CD8-positive, alpha-beta memory T cell (primary cell): ENCODE measurements around the gene SPTBN4. TPM values are rescaled to one million over a fixed set of nuclear protein-coding genes. Genes with fewer than 3 reads are reported as not detected.
"Not testable (repeated sequence)": the region's sequence is repeated elsewhere in the genome, so short reads cannot be mapped to it uniquely, and the experiment has no call there.

Source experiments
- CTCF ChIA-PET: fragments of 350-600 bp; sonication (Branson Sonifier 250); formaldehyde crosslinking; loops from one replicate; lab custom pipeline; 2021; ENCODE audit warnings: antibody characterized with exemption; lab: Charles Lee
- POLR2A ChIA-PET: fragments of 350-600 bp; sonication (Branson Sonifier 250); formaldehyde crosslinking; loops from one replicate; lab custom pipeline; 2021; ENCODE audit warnings: antibody characterized with exemption; lab: Charles Lee
- DNase-seq, 5 donors: peaks; one replicate each; pipeline versions ENCODE4 v3.0.0 to v3.0.0-alpha.2; 2020 to 2022; ENCODE audit warnings: mixed read lengths in 1 of 5
- H3K27ac ChIP-seq: one replicate; pipeline ENCODE4 v1.7.0; 2013; ENCODE audit warnings: low read depth, mild to moderate bottlenecking, low read length, moderate library complexity
- H3K27me3 ChIP-seq: 2 replicates; pipeline ENCODE4 v1.7.0; 2013; ENCODE audit warnings: low read length, mild to moderate bottlenecking; ENCODE audit not compliant: insufficient read depth, poor library complexity, severe bottlenecking
- H3K36me3 ChIP-seq: 2 replicates; pipeline ENCODE4 v1.7.0; 2013; ENCODE audit warnings: mild to moderate bottlenecking, low read length, moderate library complexity; ENCODE audit not compliant: insufficient read depth
- H3K4me1 ChIP-seq: 2 replicates; pipeline ENCODE4 v1.7.0; 2013; ENCODE audit warnings: mild to moderate bottlenecking, low read length, moderate library complexity; ENCODE audit not compliant: insufficient read depth
- H3K4me3 ChIP-seq: 2 replicates; pipeline ENCODE4 v1.7.0; 2013; ENCODE audit warnings: mild to moderate bottlenecking, low read length
- H3K9me3 ChIP-seq: 2 replicates; pipeline ENCODE4 v1.7.0; 2013; ENCODE audit warnings: mild to moderate bottlenecking, low read length
- H3K27ac Mint-ChIP-seq, 8 donors: one replicate each; pipeline ENCODE4 v1.8.0; 2020 to 2021; ENCODE audit warnings: mixed read lengths in 8 of 8, mild to moderate bottlenecking in 6 of 8, inconsistent platforms in 3 of 8, moderate library complexity in 3 of 8
- H3K27me3 Mint-ChIP-seq, 2 donors: one replicate each; pipeline ENCODE4 v1.8.0; 2020 to 2021; ENCODE audit warnings: mixed read lengths in 2 of 2, mild to moderate bottlenecking in 1 of 2, moderate library complexity in 1 of 2
- H3K36me3 Mint-ChIP-seq, 3 donors: one replicate each; pipeline ENCODE4 v1.8.0; 2020 to 2021; ENCODE audit warnings: mixed read lengths in 3 of 3, inconsistent platforms in 1 of 3, mild to moderate bottlenecking in 1 of 3
- H3K4me1 Mint-ChIP-seq, 3 donors: one replicate each; pipeline ENCODE4 v1.8.0; 2020 to 2021; ENCODE audit warnings: mixed read lengths in 3 of 3, inconsistent platforms in 1 of 3, mild to moderate bottlenecking in 1 of 3
- H3K4me3 Mint-ChIP-seq, 7 donors: one replicate each; pipeline ENCODE4 v1.8.0; 2020 to 2021; ENCODE audit warnings: mixed read lengths in 7 of 7, mild to moderate bottlenecking in 6 of 7, moderate library complexity in 4 of 7, inconsistent platforms in 2 of 7
- H3K9me3 Mint-ChIP-seq, 5 donors: one replicate each; pipeline ENCODE4 v1.8.0; 2020 to 2022; ENCODE audit warnings: mixed read lengths in 5 of 5, mild to moderate bottlenecking in 3 of 5, moderate library complexity in 2 of 5, inconsistent platforms in 1 of 5
- polyA plus RNA-seq: library from polyadenylated mRNA; unstranded; fragments of 300-500 nt; fragmentation: Illumina TruSeq; gene quantifications from one replicate; pipeline ENCODE4 v1.2.3, GENCODE V29; 2021
- total RNA-seq, 2 experiments: library from RNA; stranded (reverse); gene quantifications; one replicate each; pipeline ENCODE4 v1.2.3, GENCODE V29; 2021

Gene SPTBN4
- total and polyA plus RNA-seq, 3 experiments from 2014 or later = 0.49 to 1.2 TPM; not detected in 1

DNA sequence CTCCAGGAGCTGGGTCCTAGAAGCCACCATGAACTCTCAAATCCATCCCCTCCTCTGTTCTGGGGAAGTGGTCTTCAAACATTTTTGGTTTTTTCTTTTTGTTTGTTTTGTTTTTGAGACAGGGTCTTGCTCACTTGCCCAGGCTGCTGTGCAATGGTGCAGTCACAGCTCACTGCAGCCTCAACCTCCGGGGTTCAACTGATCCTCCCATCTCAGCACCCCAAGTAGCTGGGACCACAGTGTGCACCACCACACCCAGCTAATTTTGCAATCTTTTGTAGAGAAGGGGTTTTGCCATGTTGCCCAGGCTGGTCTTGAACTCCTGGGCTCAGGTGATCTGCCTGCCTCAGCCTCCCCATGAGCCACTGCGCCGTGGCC is 8.2 kb upstream of the SPTBN4 start:
- Histone ChIP-seq H3K27ac (no peak overlapping the region), H3K4me3 (no peak overlapping the region), H3K27me3 (no peaks in the 10 kb centered on the region), H3K9me3 (no peaks in the 10 kb centered on the region), H3K4me1 (no peaks in the 10 kb centered on the region), H3K36me3 (no peaks in the 10 kb centered on the region)
- Mint-ChIP-seq H3K27me3 (no peaks in the 10 kb centered on the region), H3K27ac (no peak overlapping the region), H3K9me3 (no peaks in the 10 kb centered on the region), H3K4me1 (peaks cover 0 to 2% (median 0%) of the 10 kb centered on the region in 3 donors), H3K4me3 (no peak overlapping the region), H3K36me3 (peaks cover 0 to 4% (median 0%) of the 10 kb centered on the region in 3 donors)
- no peak for DNase-seq
- ChIA-PET POLR2A (no interaction called here), CTCF (no interaction called here)

GRCh38 chr19:40460185-40460584 is 6.6 kb upstream of the SPTBN4 start:
- Histone ChIP-seq H3K36me3 (no peaks in the 10 kb centered on the region), H3K4me1 (peaks cover 10% of the 10 kb centered on the region), H3K4me3 (no peak overlapping the region), H3K9me3 (no peaks in the 10 kb centered on the region), H3K27me3 (no peaks in the 10 kb centered on the region), H3K27ac (no peak overlapping the region)
- Mint-ChIP-seq H3K27ac (no peak overlapping the region), H3K36me3 (peaks cover 0 to 3% (median 0%) of the 10 kb centered on the region in 3 donors), H3K27me3 (no peaks in the 10 kb centered on the region), H3K4me1 (peaks cover 9 to 10% (median 10%) of the 10 kb centered on the region in 3 donors), H3K9me3 (no peaks in the 10 kb centered on the region), H3K4me3 (no peak overlapping the region)
- ChIA-PET POLR2A (no interaction called here), CTCF (interaction anchor here (0.8 kb wide), 1 partner anchor 40 kb away, joined by 3 read pairs; no protein-coding TSS in a partner anchor)
- no peak for DNase-seq

GRCh38 chr19:40461669-40462221 is 5.1 kb upstream of the SPTBN4 start:
- Mint-ChIP-seq H3K4me3 (no peak overlapping the region), H3K27ac (peak overlapping the region in 1 of 8 donors; percentile 64), H3K27me3 (peaks cover 6% of the 10 kb centered on the region in 2 donors), H3K4me1 (peaks cover 22 to 25% (median 25%) of the 10 kb centered on the region in 3 donors), H3K9me3 (no peaks in the 10 kb centered on the region), H3K36me3 (peaks cover 0 to 4% (median 3%) of the 10 kb centered on the region in 3 donors)
- POLR2A ChIA-PET = no interaction called here
- no peak for DNase-seq
- H3K27me3 ChIP-seq = no peaks in the 10 kb centered on the region
- H3K4me3 ChIP-seq = no peak overlapping the region
- H3K27ac ChIP-seq = no peak overlapping the region
- no peaks in the 10 kb centered on the region for H3K36me3 ChIP-seq
- CTCF ChIA-PET = interaction anchor here (1.6 kb wide), 1 partner anchor 173 kb away, joined by 3 read pairs; no protein-coding TSS in a partner anchor
- peaks cover 22% of the 10 kb centered on the region for H3K4me1 ChIP-seq
- H3K9me3 ChIP-seq = no peaks in the 10 kb centered on the region

DNA sequence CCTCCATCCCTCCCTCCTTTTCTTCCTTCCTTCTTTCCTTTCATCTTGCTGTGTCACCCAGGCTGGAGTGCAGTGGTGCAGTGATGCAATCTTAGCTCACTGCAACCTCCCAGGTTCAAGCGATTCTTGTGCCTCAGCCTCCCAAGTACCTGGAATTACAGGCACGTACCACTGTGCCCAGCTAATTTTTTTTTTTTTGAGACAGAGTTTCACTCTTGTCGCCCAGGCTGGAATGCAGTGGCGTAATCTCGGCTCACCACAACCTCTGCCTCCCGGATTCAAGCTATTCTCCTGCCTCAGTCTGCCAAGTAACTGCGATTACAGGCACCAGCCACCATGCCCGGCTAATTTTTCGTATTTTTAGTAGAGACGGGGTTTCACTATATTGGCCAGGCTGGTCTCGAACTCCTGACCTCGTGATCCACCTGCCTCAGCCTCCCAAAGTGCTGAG is 3.2 kb upstream of the SPTBN4 start:
- H3K4me3 Mint-ChIP-seq, H3K9me3 ChIP-seq, H3K36me3 Mint-ChIP-seq, DNase-seq, H3K9me3 Mint-ChIP-seq, H3K27ac Mint-ChIP-seq, H3K4me3 ChIP-seq, H3K27me3 ChIP-seq, H3K36me3 ChIP-seq: not testable (repeated sequence)
- Mint-ChIP-seq H3K27me3 (peaks cover 9 to 16% of the 10 kb centered on the region in 2 donors), H3K4me1 (peaks cover 23 to 32% (median 25%) of the 10 kb centered on the region in 3 donors)
- peaks cover 22% of the 10 kb centered on the region for H3K4me1 ChIP-seq
- ChIA-PET POLR2A (interaction anchor here (0.7 to 2.4 kb wide), 2 partner anchors 61 to 115 kb away, joined by 3 to 6 read pairs; partner anchors contain the start of genes C19orf47 and PLD3), CTCF (interaction anchor here (0.6 to 4.4 kb wide), 19 partner anchors 8 to 317 kb away, joined by 3 to 46 read pairs (median 4); partner anchors contain the start of gene SERTAD1)
- peak overlapping the region; percentile 87 for H3K27ac ChIP-seq

DNA sequence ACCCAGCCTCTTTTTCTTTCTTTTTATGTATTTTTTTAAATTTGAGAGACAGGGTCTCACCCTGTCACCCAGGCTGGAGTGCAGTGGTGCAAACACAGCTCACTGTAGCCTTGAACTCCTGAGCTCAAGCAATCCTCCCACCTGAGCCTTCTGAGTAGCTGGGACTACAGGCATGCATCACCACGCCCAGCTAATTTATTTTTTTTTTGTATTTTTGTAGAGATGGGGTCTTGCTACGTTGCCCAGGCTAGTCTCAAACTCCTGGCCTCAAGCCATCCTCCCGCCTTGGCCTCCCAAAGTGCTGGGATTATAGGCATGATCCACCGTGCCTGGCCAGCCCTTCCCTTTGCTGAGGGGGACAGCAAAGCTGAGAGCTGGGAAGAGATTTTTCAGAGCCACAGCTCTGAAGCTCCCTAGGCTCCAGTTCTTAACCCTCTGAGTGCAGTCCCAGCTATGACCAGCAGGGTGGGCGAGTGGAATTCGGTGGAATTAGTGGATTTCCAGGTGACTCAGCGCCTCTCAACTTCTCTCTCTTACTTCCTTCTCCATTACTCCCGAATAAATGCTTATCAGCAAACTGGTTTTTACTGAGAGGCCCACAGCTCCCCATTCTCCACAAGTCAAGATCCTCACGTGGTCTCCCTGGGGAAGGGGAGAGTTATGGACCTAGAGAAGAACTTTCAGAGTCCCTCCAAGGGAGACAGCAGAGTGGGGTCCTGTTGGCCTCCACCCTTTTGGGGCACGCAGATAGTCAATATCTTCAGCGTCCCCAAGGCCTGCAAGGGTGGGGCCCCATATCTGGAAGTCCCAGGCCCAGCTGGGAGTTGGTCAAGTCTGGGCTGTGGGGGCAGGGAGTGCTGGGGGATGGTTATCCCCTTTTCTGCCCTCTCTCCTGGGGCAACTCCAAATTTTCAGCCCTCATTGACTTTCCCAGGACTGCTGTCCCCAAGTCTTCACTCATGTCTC is 2.5 kb upstream of the SPTBN4 start:
- peak; percentile 41 to 76 (median 58) for DNase-seq
- Histone ChIP-seq H3K27ac (peak overlapping the region; percentile 87), H3K27me3 (peaks cover 3% of the 10 kb centered on the region), H3K36me3 (no peaks in the 10 kb centered on the region), H3K4me1 (peaks cover 22% of the 10 kb centered on the region), H3K4me3 (peak overlapping the region; percentile 84), H3K9me3 (no peaks in the 10 kb centered on the region)
- peak overlapping the region in 6 of 7 donors; percentile 82 to 94 (median 87) for H3K4me3 Mint-ChIP-seq
- peak overlapping the region in 7 of 8 donors; percentile 74 to 99 (median 96) for H3K27ac Mint-ChIP-seq
- peaks cover 9 to 16% of the 10 kb centered on the region in 2 donors for H3K27me3 Mint-ChIP-seq
- peaks cover 23 to 32% (median 25%) of the 10 kb centered on the region in 3 donors for H3K4me1 Mint-ChIP-seq
- ChIA-PET CTCF (interaction anchor here (0.6 to 4.4 kb wide), 26 partner anchors 9 to 324 kb away, joined by 3 to 46 read pairs (median 4); partner anchors contain the start of gene SERTAD1), POLR2A (interaction anchor here (1.1 to 3.8 kb wide), 4 partner anchors 22 to 116 kb away, joined by 3 to 27 read pairs (median 6); partner anchors contain the start of genes C19orf47, PLD3 and SERTAD3)
- no peaks in the 10 kb centered on the region for H3K9me3 Mint-ChIP-seq
- peaks cover 0 to 4% (median 1%) of the 10 kb centered on the region in 3 donors for H3K36me3 Mint-ChIP-seq

GRCh38 chr19:40465025-40465556 is 1.7 kb upstream of the SPTBN4 start:
- Mint-ChIP-seq H3K9me3 (no peaks in the 10 kb centered on the region), H3K4me3 (peak overlapping the region; percentile 69 to 94 (median 86)), H3K27me3 (peaks cover 9 to 16% of the 10 kb centered on the region in 2 donors), H3K27ac (peak overlapping the region; percentile 61 to 99 (median 96)), H3K36me3 (peaks cover 0 to 4% (median 1%) of the 10 kb centered on the region in 3 donors), H3K4me1 (peaks cover 23 to 32% (median 25%) of the 10 kb centered on the region in 3 donors)
- Histone ChIP-seq H3K4me1 (peaks cover 22% of the 10 kb centered on the region), H3K27ac (peak overlapping the region; percentile 87), H3K4me3 (peak overlapping the region; percentile 84), H3K9me3 (no peaks in the 10 kb centered on the region), H3K36me3 (no peaks in the 10 kb centered on the region), H3K27me3 (peaks cover 3% of the 10 kb centered on the region)
- POLR2A ChIA-PET = interaction anchor here (0.5 to 3.8 kb wide), 9 partner anchors 22 to 198 kb away, joined by 3 to 27 read pairs (median 6); partner anchors contain the start of genes C19orf47, PLD3, SERTAD1 and SERTAD3
- CTCF ChIA-PET = interaction anchor here (0.9 to 4.4 kb wide), 22 partner anchors 9 to 679 kb away, joined by 3 to 46 read pairs (median 4); no protein-coding TSS in a partner anchor
- peak in 4 of 5 donors; percentile 14 to 64 (median 48) for DNase-seq

DNA sequence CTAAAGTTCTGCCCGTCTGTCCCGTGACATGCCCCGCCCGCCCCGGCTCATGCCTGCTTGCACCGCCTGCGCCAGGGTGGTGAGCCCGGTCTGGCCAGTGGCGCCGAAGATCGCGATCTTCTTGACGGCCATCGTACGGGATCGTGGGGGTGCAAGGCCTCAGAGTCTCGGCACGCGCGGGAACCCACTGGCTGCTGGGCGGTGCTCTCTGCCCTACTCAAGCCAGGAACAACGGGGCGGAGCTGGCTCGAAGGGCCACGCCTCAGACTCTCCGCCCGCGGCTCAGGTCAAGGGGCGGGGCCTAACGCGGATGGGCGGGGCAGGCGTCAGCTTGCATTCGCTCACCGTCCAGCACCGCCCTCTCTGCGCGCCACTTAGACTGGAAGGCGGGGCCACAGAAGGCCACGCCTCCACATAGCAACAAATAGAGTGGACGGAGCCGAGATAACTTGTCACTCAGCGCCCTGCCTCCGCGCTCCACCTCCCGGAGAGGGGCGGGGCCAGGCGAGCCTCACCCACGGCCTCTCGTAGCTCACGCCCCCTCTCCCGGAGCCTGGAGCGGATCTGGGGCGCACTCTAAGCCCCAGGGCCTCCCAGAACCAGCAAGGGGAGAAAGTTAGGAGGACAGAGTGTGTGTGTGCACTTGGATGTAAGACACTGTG is 1.1 kb upstream of the SPTBN4 start, which contains the start of gene BLVRB:
Gene BLVRB (minus strand): TSS at position 189 of the 662 bp plus-strand sequence. CDS start 57 bp downstream, at position 132.
- POLR2A ChIA-PET = interaction anchor here (0.5 to 3.8 kb wide), 12 partner anchors 23 to 333 kb away, joined by 3 to 27 read pairs (median 5); partner anchors contain the start of genes C19orf47, EGLN2, PLD3 and SERTAD1
- peak; percentile 99 to 100 (median 99) for DNase-seq
- Histone ChIP-seq H3K36me3 (no peaks in the 10 kb centered on the region), H3K27me3 (peaks cover 3% of the 10 kb centered on the region), H3K4me3 (peak within 1 kb of the TSS; percentile 84), H3K27ac (peak within 1 kb of the TSS; percentile 87), H3K9me3 (no peaks in the 10 kb centered on the region), H3K4me1 (peaks cover 22% of the 10 kb centered on the region)
- H3K36me3 Mint-ChIP-seq = peaks cover 0 to 4% (median 1%) of the 10 kb centered on the region in 3 donors
- H3K4me3 Mint-ChIP-seq = peak within 1 kb of the TSS; percentile 69 to 94 (median 86)
- H3K27me3 Mint-ChIP-seq = peaks cover 9 to 16% of the 10 kb centered on the region in 2 donors
- peaks cover 23 to 32% (median 25%) of the 10 kb centered on the region in 3 donors for H3K4me1 Mint-ChIP-seq
- peak within 1 kb of the TSS; percentile 74 to 99 (median 96) for H3K27ac Mint-ChIP-seq
- CTCF ChIA-PET = interaction anchor here (0.9 to 4.4 kb wide), 19 partner anchors 10 to 679 kb away, joined by 3 to 46 read pairs (median 4); no protein-coding TSS in a partner anchor
- no peaks in the 10 kb centered on the region for H3K9me3 Mint-ChIP-seq
